HCEC 1CT (cell line): ENCODE results near the gene KHSRP.
A peak's percentile ranks its signal among the peaks of the same experiment; 100 is the strongest.

Source experiments
- DNase-seq: peaks from one replicate; pipeline ENCODE4 v3.0.0-alpha.2; 2017

KHSRP gene

GRCh38 chr19:6424195-6424938 lies at the start of gene KHSRP:
Gene KHSRP (minus strand): TSS chr19:6424811. CDS start chr19:6424701, 110 bp downstream.
- no peak for DNase-seq

GRCh38 chr19:6473647-6474046 lies 49.0 kb upstream of the KHSRP start:
- DNase-seq = no peak

GRCh38 chr19:6472713-6473112 lies 48.1 kb upstream of the KHSRP start:
- DNase-seq = no peak

GRCh38 chr19:6471076-6471475 lies 46.5 kb upstream of the KHSRP start:
- DNase-seq = no peak

GRCh38 chr19:6470173-6470572 lies 45.6 kb upstream of the KHSRP start:
- no peak for DNase-seq

- no peak for DNase-seq
Observed at GRCh38 chr19:6467384-6467783, 42.8 kb upstream of the KHSRP start.

GRCh38 chr19:6466526-6467248 lies 42.1 kb upstream of the KHSRP start:
- DNase-seq = no peak

GRCh38 chr19:6465663-6466062 lies 41.1 kb upstream of the KHSRP start:
- no peak for DNase-seq

- no peak for DNase-seq
Observed at GRCh38 chr19:6465006-6465405, 40.4 kb upstream of the KHSRP start.

- DNase-seq = no peak
Observed at GRCh38 chr19:6464070-6464873, 39.7 kb upstream of the KHSRP start, which contains the start of gene CRB3. Gene CRB3 (plus strand): TSS chr19:6464271. CDS start chr19:6464702, 431 bp downstream.

- DNase-seq = peak; percentile 99
Observed at GRCh38 chr19:6460099-6460884, 35.7 kb upstream of the KHSRP start.

- peak; percentile 53 for DNase-seq
Observed at GRCh38 chr19:6459262-6460098, 34.9 kb upstream of the KHSRP start, which contains the start of gene SLC25A23. Gene SLC25A23 (minus strand): TSS chr19:6459792. CDS start chr19:6459628, 164 bp downstream.

- no peak for DNase-seq
Observed at GRCh38 chr19:6458695-6459261, 34.2 kb upstream of the KHSRP start.

- no peak for DNase-seq
Observed at GRCh38 chr19:6457958-6458694, 33.5 kb upstream of the KHSRP start.

GRCh38 chr19:6455924-6456323 lies 31.3 kb upstream of the KHSRP start:
- DNase-seq = no peak

GRCh38 chr19:6453951-6454565 lies 29.4 kb upstream of the KHSRP start:
- no peak for DNase-seq

GRCh38 chr19:6452899-6453298 lies 28.3 kb upstream of the KHSRP start:
- no peak for DNase-seq

- DNase-seq = no peak
Observed at GRCh38 chr19:6452223-6452614, 27.6 kb upstream of the KHSRP start.

GRCh38 chr19:6451583-6452222 lies 27.1 kb upstream of the KHSRP start:
- DNase-seq = no peak
